Smooth muscle cell (in vitro differentiated cells): ENCODE results near the gene FAM217B. TPM values are rescaled to one million over a fixed set of nuclear protein-coding genes. Genes with fewer than 3 reads are reported as not detected.

Source experiments
- DNase-seq: peaks from one replicate; lab custom pipeline; 2025; ENCODE audit not compliant: unreplicated experiment; lab: John Stamatoyannopoulos, UW
- H2AFZ ChIP-seq: fragments of 200-600 bp; sonication (generic); 2 replicates; pipeline ENCODE4 v1.6.0; 2016; ENCODE audit warnings: antibody characterized with exemption, low read depth, mild to moderate bottlenecking
- H3F3A ChIP-seq: fragments of 200-600 bp; sonication (generic); 2 replicates; pipeline ENCODE4 v1.6.0; 2017; ENCODE audit warnings: antibody characterized with exemption, low read depth
- H3K27ac ChIP-seq: fragments of 200-600 bp; sonication (generic); 2 replicates; pipeline ENCODE4 v1.5.1; 2016; ENCODE audit warnings: low read depth, mild to moderate bottlenecking
- H3K27me3 ChIP-seq: fragments of 200-600 bp; sonication (generic); 2 replicates; pipeline ENCODE4 v1.6.1; 2016; ENCODE audit warnings: low read depth, mild to moderate bottlenecking
- H3K36me3 ChIP-seq: fragments of 200-600 bp; sonication (generic); 2 replicates; pipeline ENCODE4 v1.5.1; 2016; ENCODE audit warnings: low read depth
- H3K4me1 ChIP-seq: fragments of 200-600 bp; sonication (generic); 2 replicates; pipeline ENCODE4 v1.5.1; 2016; ENCODE audit warnings: low read depth
- H3K4me2 ChIP-seq: fragments of 200-600 bp; sonication (generic); 2 replicates; pipeline ENCODE4 v1.6.0; 2016; ENCODE audit warnings: mild to moderate bottlenecking
- H3K4me3 ChIP-seq: fragments of 200-600 bp; sonication (generic); 2 replicates; pipeline ENCODE4 v1.5.1; 2016; ENCODE audit warnings: mild to moderate bottlenecking
- H3K79me2 ChIP-seq: fragments of 200-600 bp; sonication (generic); 2 replicates; pipeline ENCODE4 v1.6.0; 2016; ENCODE audit warnings: low read depth, mild to moderate bottlenecking
- H3K9ac ChIP-seq: fragments of 200-600 bp; sonication (generic); 2 replicates; pipeline ENCODE4 v1.6.0; 2016; ENCODE audit warnings: low read depth
- H3K9me3 ChIP-seq: fragments of 200-600 bp; sonication (generic); replicated peaks from 2 replicates; pipeline ENCODE4 v1.5.1; 2016; ENCODE audit warnings: low read depth
- H4K20me1 ChIP-seq: fragments of 200-600 bp; sonication (generic); 2 replicates; pipeline ENCODE4 v1.6.0; 2016; ENCODE audit warnings: low read depth
- CTCF ChIP-seq: fragments of 200-600 bp; sonication (generic); IDR thresholded peaks from 2 replicates; pipeline ENCODE4 v1.5.1; 2017; ENCODE audit warnings: borderline replicate concordance, mild to moderate bottlenecking, antibody characterized with exemption; ENCODE audit not compliant: insufficient read depth, poor library complexity, severe bottlenecking
- WGBS: methylation state at CpG from one replicate; pipeline ENCODE4 v1.1.7; 2016; ENCODE audit warnings: low lambda C conversion rate; 5-methylcytosine and 5-hydroxymethylcytosine counted together
- polyA plus RNA-seq: library from polyadenylated mRNA; unstranded; fragments of >200 nt; fragmentation: Nextera tagmentation; extraction: Ambion mirVana; gene quantifications from 2 replicates; pipeline ENCODE4 v1.2.1, GENCODE V29; 2016
- total RNA-seq: library from RNA; depleted of rRNA; stranded (reverse); fragments of >200 nt; gene quantifications from 2 replicates; pipeline ENCODE4 v1.2.3, GENCODE V29; 2014

FAM217B gene
- total and polyA plus RNA-seq, 2 experiments from 2014 or later, result 7.7 to 14.2 TPM

- Histone ChIP-seq H3K27me3 (no peaks in the 10 kb centered on the region), H3K27ac (no peak within 1 kb of the TSS), H3K9ac (no peak within 1 kb of the TSS), H3K4me3 (peak within 1 kb of the TSS; percentile 75), H3K36me3 (no peaks in the 10 kb centered on the region), H2AFZ (peak within 1 kb of the TSS; percentile 99), H3K4me2 (peak within 1 kb of the TSS; percentile 93), H3F3A (no peaks in the 10 kb centered on the region), H4K20me1 (peaks cover 17% of the 10 kb centered on the region), H3K9me3 (no peaks in the 10 kb centered on the region), H3K79me2 (no peaks in the 10 kb centered on the region), H3K4me1 (no peaks in the 10 kb centered on the region)
- 72% methylated on average over 47 of the region's 65 CpGs for WGBS
- TF ChIP-seq CTCF, result no peak
- DNase-seq, result no peak
Observed at GRCh38 chr20:59933296-59933848, 6.8 kb upstream of the FAM217B start, which contains the start of gene SYCP2. Gene SYCP2 (minus strand): TSS chr20:59933637. CDS start chr20:59922413, 11,224 bp downstream.

- Histone ChIP-seq H3K4me1 (no peaks in the 10 kb centered on the region), H3K4me3 (peak overlapping the region; percentile 75), H2AFZ (peak overlapping the region; percentile 99), H3K79me2 (peaks cover under 1% of the 10 kb centered on the region), H4K20me1 (peaks cover 21% of the 10 kb centered on the region), H3K27ac (no peak overlapping the region), H3K36me3 (no peaks in the 10 kb centered on the region), H3K9me3 (no peaks in the 10 kb centered on the region), H3K9ac (no peak overlapping the region), H3K4me2 (peak overlapping the region; percentile 93), H3K27me3 (no peaks in the 10 kb centered on the region), H3F3A (peaks cover 4% of the 10 kb centered on the region)
- WGBS, result 7% methylated on average over 52 of the region's 59 CpGs
- peak; percentile 44 for DNase-seq
- TF ChIP-seq CTCF, result peak; percentile 97
Observed at GRCh38 chr20:59933849-59934585, 6.2 kb upstream of the FAM217B start.

- H3K4me2 ChIP-seq, result no peak overlapping the region
- WGBS, result 96% methylated on average over 8 of the region's 8 CpGs
- H3K9me3 ChIP-seq, result no peaks in the 10 kb centered on the region
- peaks cover 21% of the 10 kb centered on the region for H4K20me1 ChIP-seq
- no peaks in the 10 kb centered on the region for H3K27me3 ChIP-seq
- no peak overlapping the region for H3K9ac ChIP-seq
- H3K27ac ChIP-seq, result no peak overlapping the region
- H3K36me3 ChIP-seq, result no peaks in the 10 kb centered on the region
- H3K4me3 ChIP-seq, result no peak overlapping the region
- no peak for TF ChIP-seq CTCF
- H3K4me1 ChIP-seq, result no peaks in the 10 kb centered on the region
- DNase-seq, result no peak
- peaks cover 4% of the 10 kb centered on the region for H3F3A ChIP-seq
- H2AFZ ChIP-seq, result no peak overlapping the region
- peaks cover 5% of the 10 kb centered on the region for H3K79me2 ChIP-seq
Observed at GRCh38 chr20:59935457-59936185, 4.6 kb upstream of the FAM217B start.
